HCT116 (cell line): ENCODE results near the gene GAL3ST2.

Experiments
- CBX3 ChIP-seq: IDR thresholded peaks from 2 replicates; pipeline ENCODE4 v1.6.1; 2012; ENCODE audit warnings: low read depth
- CEBPB ChIP-seq: IDR thresholded peaks from 2 replicates; pipeline ENCODE4 v1.6.1; 2012; ENCODE audit warnings: low read depth
- CTCF ChIP-seq, 3 experiments: fragments of 200-600 bp in 1 of 3; sonication (generic) in 1 of 3; IDR thresholded peaks in 2 of 3; conservative IDR thresholded peaks in 1 of 3; 2 replicates each; pipeline ENCODE4 v1.5.1; 2012 to 2017; ENCODE audit warnings: low read depth in 2 of 3, low read length in 2 of 3, antibody characterized with exemption in 1 of 3, borderline replicate concordance in 1 of 3, control low read depth in 1 of 3, mild to moderate bottlenecking in 1 of 3, mixed read lengths in 1 of 3, mixed run types in 1 of 3, moderate library complexity in 1 of 3; ENCODE audit not compliant: insufficient read depth in 1 of 3
- EZH2 ChIP-seq: fragments of 200-600 bp; sonication (generic); IDR thresholded peaks from 2 replicates; pipeline ENCODE4 v1.6.1; 2017; ENCODE audit warnings: antibody characterized with exemption, mixed run types
- EZH2phosphoT487 ChIP-seq: fragments of 200-600 bp; IDR thresholded peaks from 2 replicates; pipeline ENCODE4 v1.6.1; 2018; ENCODE audit warnings: antibody characterized with exemption, borderline replicate concordance
- MAX ChIP-seq: IDR thresholded peaks from 2 replicates; pipeline ENCODE4 v1.6.1; 2012
- POLR2A ChIP-seq: IDR thresholded peaks from 2 replicates; pipeline ENCODE4 v1.7.0; 2011; ENCODE audit warnings: borderline replicate concordance; ENCODE audit not compliant: insufficient read depth, insufficient read length; ENCODE audit errors: extremely low read depth
- REST ChIP-seq: IDR thresholded peaks from 2 replicates; pipeline ENCODE4 v1.6.1; 2012; ENCODE audit warnings: low read depth
- SP1 ChIP-seq: IDR thresholded peaks from 2 replicates; pipeline ENCODE4 v1.6.1; 2012; ENCODE audit warnings: low read depth
- YY1 ChIP-seq: IDR thresholded peaks from 2 replicates; pipeline ENCODE4 v1.6.1; 2011; ENCODE audit warnings: low read length, low read depth, moderate library complexity, mild to moderate bottlenecking; ENCODE audit not compliant: insufficient replicate concordance; ENCODE audit errors: extremely low read depth
- ZFX ChIP-seq: fragments of 450-650 bp; IDR thresholded peaks from 2 replicates; pipeline ENCODE4 v1.6.1; 2017

GRCh38 chr2:241767464-241768250, 9.0 kb upstream of the GAL3ST2 start:
- TF ChIP-seq CTCF (IDR thresholded peaks at IDR 0.05 in 2 of 3, conservative IDR thresholded peaks at IDR 0.05 in 1 of 3; ENCODE audit: borderline replicate concordance in 1 of 3, insufficient read depth in 1 of 3, low read depth in 2 of 3, low read length in 2 of 3): no peak
- TF ChIP-seq CBX3: no peak
- no peak for TF ChIP-seq CEBPB
- no peak for TF ChIP-seq POLR2A
- no peak for TF ChIP-seq EZH2
- no peak for TF ChIP-seq REST
- TF ChIP-seq SP1: no peak
- TF ChIP-seq EZH2phosphoT487: no peak
- no peak for TF ChIP-seq YY1
- TF ChIP-seq MAX: no peak
- TF ChIP-seq ZFX: no peak
